Measurements from ENCODE around the gene ZNF750.

DNA sequence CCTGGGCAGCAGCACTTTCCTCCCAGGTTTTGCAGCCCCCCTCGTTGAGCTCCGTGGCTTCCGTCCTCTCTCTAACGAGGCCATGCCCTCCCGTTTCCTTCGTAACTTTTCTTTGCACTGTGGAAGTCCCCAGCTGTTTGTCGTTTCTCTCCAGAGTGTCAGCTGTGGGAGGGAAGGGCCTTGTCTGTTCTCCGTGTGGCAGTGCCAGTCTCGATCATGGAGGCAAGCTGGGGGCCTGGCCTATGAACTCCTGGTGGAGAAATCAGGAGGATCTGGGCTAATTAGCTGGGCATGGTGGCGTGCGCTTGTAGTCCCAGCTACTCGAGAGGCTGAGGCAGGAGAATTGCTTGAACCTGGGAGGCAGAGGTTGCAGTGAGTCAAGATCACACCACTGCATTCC lies 59.6 kb downstream of the ZNF750 start:
- TF ChIP-seq CTCF (IDR thresholded peaks at IDR 0.05; ENCODE audit: insufficient read depth, low read depth, low read length) (no peak), EZH2 (IDR thresholded peaks at IDR 0.05; ENCODE audit: insufficient read depth, low read length) (no peak)
